Left lung (tissue), 10 donors: ENCODE measurements around the gene CENPB. TPM values are rescaled to one million over a fixed set of nuclear protein-coding genes. Genes with fewer than 3 reads are reported as not detected.

Experiments
- ATAC-seq: fragments of 200-7000 bp; cut with Tn5 transposase; one replicate; pipeline ENCODE4 v1.9.1; 2020; ENCODE audit warnings: moderate library complexity
- DNase-seq, 4 donors: peaks; one replicate each; pipeline ENCODE4 v3.0.0-alpha.2; 2013 to 2020
- H3K27ac ChIP-seq, 2 donors: fragments of 200-600 bp; sonication (generic) in 1 of 2; one replicate each; pipeline versions ENCODE4 v1.5.0 to v1.8.0; 2020 to 2021
- H3K27me3 ChIP-seq, 2 donors: fragments of 200-600 bp; sonication (generic) in 1 of 2; one replicate each; pipeline versions ENCODE4 v1.5.0 to v1.8.0; 2020 to 2021
- H3K36me3 ChIP-seq, 2 donors: fragments of 200-600 bp; sonication (generic) in 1 of 2; one replicate each; pipeline versions ENCODE4 v1.5.0 to v1.8.0; 2020 to 2021
- H3K4me1 ChIP-seq, 2 donors: fragments of 200-600 bp; one replicate each; pipeline ENCODE4 v1.8.0; 2021
- H3K4me3 ChIP-seq, 2 donors: fragments of 200-600 bp; sonication (generic) in 1 of 2; one replicate each; pipeline versions ENCODE4 v1.5.0 to v1.8.0; 2020 to 2021; ENCODE audit warnings: mild to moderate bottlenecking in 1 of 2
- H3K9me3 ChIP-seq, 2 donors: fragments of 200-600 bp; sonication (generic) in 1 of 2; one replicate each; pipeline versions ENCODE4 v1.5.0 to v1.8.0; 2020 to 2021
- CTCF ChIP-seq, 2 donors: fragments of 200-600 bp; sonication (generic) in 1 of 2; IDR thresholded peaks; one replicate each; pipeline versions ENCODE4 v1.5.0 to v1.8.0; 2021; ENCODE audit warnings: antibody characterized with exemption in 2 of 2
- intact Hi-C, 2 donors: fragments of 100-400 bp; cut with DNase I; formaldehyde crosslinking; loops; one replicate each; pipeline versions ENCODE4 v1.11.2 to v1.14.2; 2022
- polyA plus RNA-seq, 6 donors: library from polyadenylated mRNA; unstranded; fragments of 120-200 nt; gene quantifications; one replicate each; pipeline ENCODE4 v1.2.1, GENCODE V29; 2013; ENCODE audit not compliant: insufficient read length in 6 of 6
- total RNA-seq, 2 donors: library from RNA; stranded (reverse); fragmentation: NEBNext Ultra II Directional; extraction: Animal tissue kit (Norgen Biotek cat#: 25700); gene quantifications; one replicate each; pipeline ENCODE4 v1.2.1, GENCODE V29; 2021
- donor health status: DM: no; HTN: yes; CAD: no.
- donor health status: DM: no; HTN: no; CAD: no.

The CENPB gene
- total and polyA plus RNA-seq, 8 donors, result 38.0 to 94.5 (median 53.4) TPM

DNA sequence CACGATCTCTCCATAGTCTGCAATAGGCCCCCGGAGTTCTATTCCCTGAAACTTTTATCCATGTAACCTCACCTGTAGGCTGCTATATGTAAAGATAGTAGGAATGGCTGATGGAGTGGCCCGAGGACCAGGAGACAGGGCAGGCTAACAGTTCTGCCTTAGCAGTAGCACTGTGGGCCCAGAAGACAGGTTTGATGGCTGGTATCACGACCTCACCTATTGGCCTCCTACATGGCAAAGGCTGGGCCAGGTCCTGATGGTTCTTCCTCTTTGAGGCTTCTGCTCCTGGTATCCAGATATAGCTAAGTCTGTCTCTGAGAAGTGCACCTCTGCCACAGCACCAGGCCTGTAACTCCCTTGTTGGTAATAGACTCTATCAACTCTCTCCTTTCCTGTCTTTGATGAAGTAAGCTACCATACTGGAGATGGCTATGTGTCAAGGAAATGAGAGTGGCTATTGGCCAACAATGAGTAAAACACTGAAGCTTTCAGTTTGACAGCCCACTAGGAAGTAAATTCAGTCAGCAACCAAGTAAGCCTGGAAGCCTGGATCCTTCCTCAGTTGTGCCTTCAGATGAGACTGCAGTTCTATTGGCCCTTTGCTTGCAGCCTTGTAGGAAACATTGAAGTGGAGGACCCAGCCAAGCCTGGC, 11.0 kb downstream of the CENPB start:
- H3K4me1 ChIP-seq, result peaks cover 0 to 26% of the 10 kb centered on the region in 2 donors
- H3K9me3 ChIP-seq, result no peaks in the 10 kb centered on the region
- no peak for TF ChIP-seq CTCF (IDR thresholded peaks at IDR 0.05)
- ATAC-seq, result no peak
- H3K27me3 ChIP-seq, result peaks cover 0 to 18% of the 10 kb centered on the region in 2 donors
- H3K4me3 ChIP-seq, result no peak overlapping the region
- intact Hi-C loops, result no loop called here
- peak overlapping the region in 1 of 2 donors; percentile 33 for H3K27ac ChIP-seq
- no peaks in the 10 kb centered on the region for H3K36me3 ChIP-seq
- DNase-seq, result no peak

DNA sequence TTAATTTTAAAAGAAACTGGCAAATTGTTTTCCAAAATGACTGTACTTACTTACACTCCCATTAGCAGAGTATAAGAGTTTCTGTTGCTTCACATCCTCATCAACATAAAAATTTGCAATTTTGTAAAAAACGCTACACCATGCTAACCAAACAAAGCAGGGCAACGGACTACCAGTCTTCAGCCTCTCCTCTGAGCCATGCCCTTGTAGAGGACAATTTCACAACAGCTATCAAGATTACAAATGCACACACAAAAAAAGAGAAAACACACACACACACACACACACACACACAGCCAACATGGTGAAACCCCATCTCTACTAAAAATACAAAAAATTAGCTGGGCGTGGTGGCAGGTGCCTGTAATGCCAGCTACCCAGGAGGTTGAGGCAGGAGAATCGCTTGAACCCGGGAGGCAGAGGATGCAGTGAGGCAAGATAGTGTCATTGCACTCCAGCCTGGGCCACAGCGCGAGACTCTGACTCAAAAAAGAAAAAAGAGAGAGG, 14.9 kb downstream of the CENPB start:
- peaks cover 9 to 24% of the 10 kb centered on the region in 2 donors for H3K4me1 ChIP-seq
- TF ChIP-seq CTCF (IDR thresholded peaks at IDR 0.05), result no peak
- H3K27me3 ChIP-seq, result no peaks in the 10 kb centered on the region
- no peak overlapping the region for H3K27ac ChIP-seq
- no peaks in the 10 kb centered on the region for H3K9me3 ChIP-seq
- DNase-seq (no peak), ATAC-seq (no peak)
- H3K36me3 ChIP-seq, result no peaks in the 10 kb centered on the region
- intact Hi-C loops, result no loop called here
- no peak overlapping the region for H3K4me3 ChIP-seq

- peak overlapping the region; percentile 62 to 70 for H3K4me3 ChIP-seq
- peak; percentile 64 for ATAC-seq
- intact Hi-C loops, result no loop called here
Measured at GRCh38 chr20:3768342-3769130, 18.0 kb downstream of the CENPB start.

DNA sequence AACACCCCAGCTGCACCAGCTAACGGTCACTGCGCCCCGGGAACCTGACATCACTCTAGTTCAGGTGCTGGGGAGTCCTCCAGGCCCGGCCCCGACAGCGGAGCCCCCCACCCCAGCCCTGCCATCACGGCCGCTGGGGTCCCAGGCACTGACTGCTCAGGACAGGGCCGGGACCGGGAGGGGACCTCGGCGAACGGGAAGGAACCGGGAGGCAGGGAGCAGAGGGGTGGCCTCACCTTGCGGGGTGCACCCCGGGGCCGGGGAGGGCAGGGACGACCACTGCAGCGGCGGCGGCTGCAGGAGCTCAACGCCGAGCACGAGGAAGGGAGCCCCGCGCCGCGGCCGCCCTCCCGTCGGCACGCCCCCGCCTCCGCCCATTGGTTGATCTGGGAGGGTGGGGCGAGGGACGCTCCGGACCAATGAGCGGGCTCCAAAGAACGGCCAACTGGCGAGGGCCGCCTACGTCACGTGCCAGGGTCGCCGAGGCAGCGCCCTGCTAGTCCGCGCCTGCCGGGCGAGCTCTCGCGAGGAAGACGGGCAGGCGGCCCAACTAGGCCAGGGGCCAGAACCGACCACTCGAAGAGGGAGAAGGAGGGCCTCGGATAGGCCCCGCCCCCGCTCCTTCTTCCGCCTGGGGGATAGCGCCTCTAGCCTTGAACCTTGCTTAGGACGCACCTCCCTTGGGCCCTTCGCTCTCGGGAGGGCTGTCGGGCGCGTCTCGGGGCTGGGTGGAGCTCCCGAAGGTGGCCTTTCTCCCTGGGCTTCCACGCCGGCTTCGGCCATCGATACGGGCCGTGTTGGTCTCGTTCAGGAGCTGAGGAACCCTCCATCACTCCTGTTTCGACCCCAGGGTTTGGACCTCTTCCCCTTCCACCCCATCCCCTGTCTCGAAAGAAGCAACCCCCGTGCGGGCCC, 18.9 kb downstream of the CENPB start, which contains the start of gene ADISSP:
Gene ADISSP (minus strand): TSS at position 327 of the 915 bp plus-strand sequence. CDS start 7,653 bp downstream, outside the sequence.
- H3K36me3 ChIP-seq, result no peaks in the 10 kb centered on the region
- no peak for TF ChIP-seq CTCF (IDR thresholded peaks at IDR 0.05)
- peak; percentile 98 to 100 (median 99) for DNase-seq
- peak within 1 kb of the TSS; percentile 82 to 95 for H3K27ac ChIP-seq
- peak; percentile 96 for ATAC-seq
- intact Hi-C loops, result no loop called here
- no peaks in the 10 kb centered on the region for H3K9me3 ChIP-seq
- no peaks in the 10 kb centered on the region for H3K27me3 ChIP-seq
- H3K4me1 ChIP-seq, result peaks cover 9 to 52% of the 10 kb centered on the region in 2 donors
- peak within 1 kb of the TSS; percentile 62 to 70 for H3K4me3 ChIP-seq

More at GRCh38 chr20:3768342-3769130, 18.0 kb downstream of the CENPB start:
- TF ChIP-seq CTCF (IDR thresholded peaks at IDR 0.05), result peak; percentile 31 to 40
- Histone ChIP-seq H3K4me1 (peaks cover 9 to 51% of the 10 kb centered on the region in 2 donors), H3K36me3 (no peaks in the 10 kb centered on the region), H3K27me3 (no peaks in the 10 kb centered on the region), H3K27ac (peak overlapping the region; percentile 82 to 95), H3K9me3 (no peaks in the 10 kb centered on the region)
- peak; percentile 73 to 91 (median 78) for DNase-seq
